Coronary artery (tissue), 2 donors: ENCODE data around the gene SCAMP3.

Experiments
- DNase-seq: peaks from one replicate; pipeline ENCODE4 v3.0.0-alpha.2; 2017; ENCODE audit warnings: low spot score
- H3K27ac ChIP-seq, 2 donors: fragments of 200-600 bp; sonication (generic); one replicate each; pipeline ENCODE4 v1.5.1; 2016 to 2019
- H3K4me3 ChIP-seq: fragments of 200-600 bp; sonication (generic); 2 replicates; pipeline ENCODE4 v1.5.1; 2016; ENCODE audit warnings: mild to moderate bottlenecking, moderate library complexity
- CTCF ChIP-seq: fragments of 200-600 bp; sonication (generic); IDR thresholded peaks from one replicate; pipeline ENCODE4 v1.5.1; 2019; ENCODE audit warnings: antibody characterized with exemption

The SCAMP3 gene

GRCh38 chr1:155266553-155266952, 4.4 kb upstream of the SCAMP3 start:
- no peak overlapping the region for H3K27ac ChIP-seq
- TF ChIP-seq CTCF, result no peak
- no peak overlapping the region for H3K4me3 ChIP-seq
- DNase-seq, result no peak

DNA sequence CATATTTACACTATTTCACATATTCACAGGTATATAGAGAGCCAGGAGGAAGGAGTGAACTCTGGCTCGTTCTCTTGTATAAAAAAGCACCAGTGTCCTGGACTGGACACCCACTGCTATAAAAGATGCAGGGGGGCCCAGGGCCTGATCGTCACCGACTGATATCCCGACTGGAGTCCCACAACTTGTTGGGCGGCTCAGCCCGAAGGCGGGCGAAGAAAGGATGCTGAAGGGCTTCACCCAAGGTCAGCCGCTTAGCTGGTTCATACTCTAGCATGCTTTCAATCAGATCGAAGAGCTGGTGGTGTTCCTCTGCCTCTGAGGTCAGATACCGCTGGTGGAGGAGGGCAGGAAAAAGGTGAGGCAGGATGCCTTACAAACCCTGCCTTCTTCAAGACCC, 907 bp upstream of the SCAMP3 start:
- peak overlapping the region in 1 of 2 donors; percentile 93 for H3K27ac ChIP-seq
- H3K4me3 ChIP-seq, result no peak overlapping the region
- TF ChIP-seq CTCF, result no peak
- DNase-seq, result no peak

DNA sequence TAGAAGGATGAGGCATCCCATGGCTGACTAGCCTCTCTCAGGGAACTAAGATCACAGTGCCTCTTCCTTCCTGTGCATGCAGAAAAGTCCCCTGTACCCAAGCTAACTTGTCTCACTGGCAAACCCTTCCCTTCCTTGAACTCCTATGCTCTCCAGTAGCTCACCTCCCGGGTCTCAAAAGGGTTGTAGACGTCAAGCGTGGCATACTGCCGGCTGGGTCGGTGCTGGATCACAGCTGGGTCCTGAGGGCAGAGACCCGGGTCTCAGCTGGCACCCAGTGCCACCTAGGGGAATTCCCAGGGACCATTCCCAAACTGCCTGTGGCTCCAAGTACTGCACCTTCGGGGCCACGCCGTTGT, 688 bp downstream of the SCAMP3 start:
- peak overlapping the region; percentile 92 for H3K4me3 ChIP-seq
- no peak for DNase-seq
- H3K27ac ChIP-seq, result peak overlapping the region; percentile 69 to 93
- no peak for TF ChIP-seq CTCF

- no peak for TF ChIP-seq CTCF
- Histone ChIP-seq H3K4me3 (no peak overlapping the region), H3K27ac (no peak overlapping the region)
- no peak for DNase-seq
Measured at GRCh38 chr1:155260276-155260675, 1.9 kb downstream of the SCAMP3 start.

DNA sequence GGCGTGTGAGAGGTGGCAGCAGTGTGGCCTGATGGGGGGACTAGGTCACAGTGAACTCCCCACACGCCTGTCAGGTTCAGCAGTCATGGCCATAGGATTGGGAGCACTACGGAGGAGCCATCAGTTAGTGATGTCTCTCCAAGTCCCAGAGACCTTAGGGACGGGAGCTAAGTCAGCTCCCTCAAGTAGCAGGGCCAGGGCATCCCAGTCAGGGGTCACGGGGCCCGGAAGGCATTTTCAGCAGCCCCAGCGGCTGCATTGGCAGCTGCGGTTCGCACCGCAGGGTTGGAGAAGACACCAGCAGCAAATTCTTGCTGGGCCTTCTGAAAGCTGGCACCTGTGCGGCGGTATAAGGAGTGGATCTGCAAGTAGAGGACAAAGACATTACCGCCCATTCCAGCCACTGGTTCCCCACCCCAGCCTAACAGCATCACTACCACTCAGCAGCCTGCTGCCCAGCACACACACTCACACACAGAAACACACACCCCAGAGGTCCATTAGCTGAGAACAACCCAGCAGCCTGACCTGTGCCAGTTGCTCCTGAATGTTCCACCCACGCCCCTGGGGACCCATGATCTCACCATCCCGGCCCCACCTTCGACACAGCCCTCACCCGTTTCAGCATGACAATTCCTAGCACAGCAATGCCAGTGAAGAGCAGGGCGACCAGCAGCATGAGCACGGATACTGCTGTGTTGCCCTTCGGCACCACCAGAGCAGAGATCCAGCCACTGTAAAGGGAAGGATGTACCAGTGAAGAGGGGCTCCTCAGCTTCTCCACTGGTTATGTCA, 5.9 kb downstream of the SCAMP3 start:
- Histone ChIP-seq H3K4me3 (peak overlapping the region; percentile 92), H3K27ac (peak overlapping the region; percentile 97 to 99)
- DNase-seq, result no peak
- no peak for TF ChIP-seq CTCF

- Histone ChIP-seq H3K27ac (peak within 1 kb of the TSS; percentile 97 to 99), H3K4me3 (peak within 1 kb of the TSS; percentile 92)
- DNase-seq, result peak; percentile 95
- TF ChIP-seq CTCF, result no peak
Measured at GRCh38 chr1:155255243-155256007, 6.7 kb downstream of the SCAMP3 start, which contains the start of gene ENTREP3. Gene ENTREP3, minus strand, starts transcription at chr1:155255483. Its CDS starts 606 bp downstream, at chr1:155254877.
